ENCODE data around the gene USP50. TPM values are rescaled to one million over a fixed set of nuclear protein-coding genes. Genes with fewer than 3 reads are reported as not detected.

Gene USP50
- total RNA-seq, 1 experiment from 2014 or later = not detected

- no peaks in the 10 kb centered on the region for H3K4me1 ChIP-seq
- DNase-seq = no peak
- no peak overlapping the region for H3K4me3 ChIP-seq
- H3K36me3 ChIP-seq = peaks cover 40% of the 10 kb centered on the region
- no peaks in the 10 kb centered on the region for H3K27me3 ChIP-seq
- H3K9me3 ChIP-seq (replicated peaks) = no peaks in the 10 kb centered on the region
- no peak overlapping the region for H3K27ac ChIP-seq
Measured at GRCh38 chr15:50484781-50485180, 61.7 kb downstream of the USP50 start.

- Histone ChIP-seq H3K9me3 (replicated peaks) (no peaks in the 10 kb centered on the region), H3K4me3 (no peak overlapping the region), H3K27me3 (no peaks in the 10 kb centered on the region), H3K36me3 (peaks cover 9% of the 10 kb centered on the region), H3K4me1 (no peaks in the 10 kb centered on the region), H3K27ac (no peak overlapping the region)
- DNase-seq = no peak
Measured at GRCh38 chr15:50476143-50476542, 70.3 kb downstream of the USP50 start.

GRCh38 chr15:50471072-50471471 lies 75.4 kb downstream of the USP50 start:
- peaks cover 10% of the 10 kb centered on the region for H3K36me3 ChIP-seq
- H3K27me3 ChIP-seq = no peaks in the 10 kb centered on the region
- H3K4me3 ChIP-seq = no peak overlapping the region
- H3K4me1 ChIP-seq = no peaks in the 10 kb centered on the region
- H3K27ac ChIP-seq = no peak overlapping the region
- DNase-seq = no peak
- H3K9me3 ChIP-seq (replicated peaks) = no peaks in the 10 kb centered on the region

GRCh38 chr15:50463423-50464358 lies 82.8 kb downstream of the USP50 start:
- H3K4me3 ChIP-seq = no peak overlapping the region
- DNase-seq = no peak
- no peaks in the 10 kb centered on the region for H3K9me3 ChIP-seq (replicated peaks)
- peaks cover 12% of the 10 kb centered on the region for H3K36me3 ChIP-seq
- H3K4me1 ChIP-seq = no peaks in the 10 kb centered on the region
- no peaks in the 10 kb centered on the region for H3K27me3 ChIP-seq
- no peak overlapping the region for H3K27ac ChIP-seq

GRCh38 chr15:50458348-50459112 lies 87.9 kb downstream of the USP50 start:
- Histone ChIP-seq H3K27ac (no peak overlapping the region), H3K36me3 (peaks cover 22% of the 10 kb centered on the region), H3K4me3 (no peak overlapping the region), H3K4me1 (no peaks in the 10 kb centered on the region), H3K27me3 (no peaks in the 10 kb centered on the region), H3K9me3 (replicated peaks) (no peaks in the 10 kb centered on the region)
- DNase-seq = no peak

GRCh38 chr15:50452927-50453326 lies 93.5 kb downstream of the USP50 start:
- Histone ChIP-seq H3K36me3 (peaks cover 32% of the 10 kb centered on the region), H3K4me3 (no peak overlapping the region), H3K9me3 (replicated peaks) (no peaks in the 10 kb centered on the region), H3K27me3 (no peaks in the 10 kb centered on the region), H3K27ac (no peak overlapping the region), H3K4me1 (no peaks in the 10 kb centered on the region)
- no peak for DNase-seq

Other genes with a start within 250 kb of the USP50 start
- gene GABPB1, start 191.5 kb downstream of the USP50 start, total RNA-seq (2014; rRNA removed; shearing (Covaris generic)) = 41.3 and 41.4 TPM in 2 replicates
- gene USP8, start 122.3 kb downstream of the USP50 start, total RNA-seq (2014; rRNA removed; shearing (Covaris generic)) = 37.1 and 46.3 TPM in 2 replicates
- 31.5 and 39.3 TPM in 2 replicates for gene TRPM7, start 140.1 kb upstream of the USP50 start, total RNA-seq (2014; rRNA removed; shearing (Covaris generic))
- 39.1 and 39.3 TPM in 2 replicates for gene SPPL2A, start 219.0 kb upstream of the USP50 start, total RNA-seq (2014; rRNA removed; shearing (Covaris generic))

All from SJCRH30 (cell line).